Measurements from ENCODE around the gene PTPRD. TPM values are rescaled to one million over a fixed set of nuclear protein-coding genes. Genes with fewer than 3 reads are reported as not detected.

The PTPRD gene
- total and polyA plus RNA-seq, 9 of the 15 experiments (the other 6 are each of a cell fraction or from before 2014, with no cell fraction given) = 0.11 TPM; not detected in 8

DNA sequence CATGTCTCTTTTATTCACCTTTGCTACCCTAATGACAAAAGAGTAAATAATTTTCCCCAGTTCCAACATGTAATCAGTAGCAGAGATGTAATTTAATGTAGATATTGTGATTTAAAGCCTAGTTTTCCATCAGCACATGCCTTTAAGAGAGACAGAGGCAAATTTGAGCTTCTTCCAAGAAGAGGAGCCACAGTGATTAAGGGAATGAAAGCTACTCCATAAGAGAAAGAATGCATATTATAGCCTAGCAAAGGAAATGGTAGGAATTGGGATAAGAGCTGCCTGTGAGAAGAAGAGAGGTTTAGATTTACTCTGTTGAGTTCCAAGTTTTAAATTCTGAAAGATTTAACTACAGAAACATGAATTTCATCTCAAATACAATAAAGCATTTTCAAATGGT lies 2222.2 kb downstream of the PTPRD start:
- Histone ChIP-seq H3K9me3 (replicated peaks; ENCODE audit: control insufficient read depth, insufficient read depth, low read depth, low read length) (no peaks in the 10 kb centered on the region), H3K4me1 (replicated peaks in 1 of 2; ENCODE audit: control insufficient read depth in 2 of 2, insufficient read depth in 2 of 2, low read length in 2 of 2) (no peaks in the 10 kb centered on the region), H3K27ac (ENCODE audit: extremely low read depth, low read depth, low read length) (no peak overlapping the region), H2AFZ (ENCODE audit: low read depth, low read length) (no peak overlapping the region), H4K20me1 (replicated peaks; ENCODE audit: control insufficient read depth, insufficient read depth, low read length) (no peaks in the 10 kb centered on the region), H3K4me2 (ENCODE audit: insufficient read depth, low read length) (no peak overlapping the region), H3K9me1 (ENCODE audit: control insufficient read depth, insufficient read depth, low read length) (no peaks in the 10 kb centered on the region), H3K79me2 (ENCODE audit: control insufficient read depth, insufficient read depth, low read length) (no peaks in the 10 kb centered on the region), H3K36me3 (ENCODE audit: control insufficient read depth, insufficient read depth, low read length) (no peaks in the 10 kb centered on the region), H3K4me3 (no peak overlapping the region), H3K9ac (ENCODE audit: insufficient read depth in 1 of 2, low read depth in 2 of 2, low read length in 2 of 2) (no peak overlapping the region), H3K27me3 (ENCODE audit: control insufficient read depth in 2 of 2, insufficient read depth in 2 of 2, low read length in 2 of 2) (no peaks in the 10 kb centered on the region)
- intact Hi-C loops (cut with micrococcal nuclease) (no loop called here), in situ Hi-C loops (cut with MboI) (no loop called here)
- TF ChIP-seq PHF21A (IDR thresholded peaks at IDR 0.05; ENCODE audit: borderline replicate concordance, low read depth) = no peak
- BruUV-seq (replicated peaks) = no TSS peak
- FAIRE-seq = no peak
- ChIA-PET POLR2A (no interaction called here), CTCF (ENCODE audit: low intra/inter-chr PET ratio) (no interaction called here)
- DNase-seq (ENCODE audit: extremely low read depth in 1 of 4, low spot score in 3 of 4) = no peak
- no peak for ATAC-seq

DNA sequence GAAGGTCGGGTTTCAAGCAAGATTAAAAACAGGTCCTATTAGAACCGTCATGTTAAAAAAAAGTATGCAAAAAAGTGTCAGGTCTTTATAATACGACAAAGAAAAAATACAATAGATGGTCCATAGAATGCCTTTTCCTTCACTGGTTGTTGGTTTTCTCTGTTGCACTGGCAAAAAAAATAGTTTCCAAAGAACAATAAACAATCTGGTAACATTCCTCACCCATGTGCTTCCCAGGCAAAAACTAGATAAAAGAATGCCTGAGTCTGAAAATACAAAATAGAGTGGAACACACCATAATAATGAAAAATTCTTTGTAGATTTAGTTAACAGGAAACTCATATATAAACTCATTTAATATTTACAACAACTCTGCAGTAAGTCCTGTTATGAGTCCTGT lies 2223.3 kb downstream of the PTPRD start:
- TF ChIP-seq, protein P1, sequence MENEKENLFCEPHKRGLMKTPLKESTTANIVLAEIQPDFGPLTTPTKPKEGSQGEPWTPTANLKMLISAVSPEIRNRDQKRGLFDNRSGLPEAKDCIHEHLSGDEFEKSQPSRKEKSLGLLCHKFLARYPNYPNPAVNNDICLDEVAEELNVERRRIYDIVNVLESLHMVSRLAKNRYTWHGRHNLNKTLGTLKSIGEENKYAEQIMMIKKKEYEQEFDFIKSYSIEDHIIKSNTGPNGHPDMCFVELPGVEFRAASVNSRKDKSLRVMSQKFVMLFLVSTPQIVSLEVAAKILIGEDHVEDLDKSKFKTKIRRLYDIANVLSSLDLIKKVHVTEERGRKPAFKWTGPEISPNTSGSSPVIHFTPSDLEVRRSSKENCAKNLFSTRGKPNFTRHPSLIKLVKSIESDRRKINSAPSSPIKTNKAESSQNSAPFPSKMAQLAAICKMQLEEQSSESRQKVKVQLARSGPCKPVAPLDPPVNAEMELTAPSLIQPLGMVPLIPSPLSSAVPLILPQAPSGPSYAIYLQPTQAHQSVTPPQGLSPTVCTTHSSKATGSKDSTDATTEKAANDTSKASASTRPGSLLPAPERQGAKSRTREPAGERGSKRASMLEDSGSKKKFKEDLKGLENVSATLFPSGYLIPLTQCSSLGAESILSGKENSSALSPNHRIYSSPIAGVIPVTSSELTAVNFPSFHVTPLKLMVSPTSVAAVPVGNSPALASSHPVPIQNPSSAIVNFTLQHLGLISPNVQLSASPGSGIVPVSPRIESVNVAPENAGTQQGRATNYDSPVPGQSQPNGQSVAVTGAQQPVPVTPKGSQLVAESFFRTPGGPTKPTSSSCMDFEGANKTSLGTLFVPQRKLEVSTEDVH (IDR thresholded peaks at IDR 0.05; ENCODE audit: low read depth, partially characterized antibody) = no peak
- TF ChIP-seq MIER1 (IDR thresholded peaks at IDR 0.05; ENCODE audit: low read depth) (no peak), BRD9 (IDR thresholded peaks at IDR 0.05; ENCODE audit: low read depth, partially characterized antibody) (no peak), RBM15 (IDR thresholded peaks at IDR 0.05; ENCODE audit: insufficient read depth, low read length) (no peak), OTX1 (CRISPR knock-in tag; IDR thresholded peaks at IDR 0.05) (no peak), HNRNPH1 (optimal IDR thresholded peaks at IDR 0.05; ENCODE audit: low read depth, low read length) (no peak), ZNF224 (CRISPR knock-in tag; IDR thresholded peaks at IDR 0.05) (no peak), GABPB2 (CRISPR knock-in tag; conservative IDR thresholded peaks at IDR 0.05) (no peak), POLR2A (conservative IDR thresholded peaks at IDR 0.05) (no peak), SAFB2 (IDR thresholded peaks at IDR 0.05; ENCODE audit: borderline replicate concordance, low read depth, low read length, severe bottlenecking) (no peak)
- TF ChIP-seq, protein P2, sequence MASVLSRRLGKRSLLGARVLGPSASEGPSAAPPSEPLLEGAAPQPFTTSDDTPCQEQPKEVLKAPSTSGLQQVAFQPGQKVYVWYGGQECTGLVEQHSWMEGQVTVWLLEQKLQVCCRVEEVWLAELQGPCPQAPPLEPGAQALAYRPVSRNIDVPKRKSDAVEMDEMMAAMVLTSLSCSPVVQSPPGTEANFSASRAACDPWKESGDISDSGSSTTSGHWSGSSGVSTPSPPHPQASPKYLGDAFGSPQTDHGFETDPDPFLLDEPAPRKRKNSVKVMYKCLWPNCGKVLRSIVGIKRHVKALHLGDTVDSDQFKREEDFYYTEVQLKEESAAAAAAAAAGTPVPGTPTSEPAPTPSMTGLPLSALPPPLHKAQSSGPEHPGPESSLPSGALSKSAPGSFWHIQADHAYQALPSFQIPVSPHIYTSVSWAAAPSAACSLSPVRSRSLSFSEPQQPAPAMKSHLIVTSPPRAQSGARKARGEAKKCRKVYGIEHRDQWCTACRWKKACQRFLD (CRISPR knock-in tag; IDR thresholded peaks at IDR 0.05) = no peak
- Histone ChIP-seq H3K9me3 (replicated peaks; ENCODE audit: control insufficient read depth, insufficient read depth, low read depth, low read length) (no peaks in the 10 kb centered on the region), H4K20me1 (replicated peaks; ENCODE audit: control insufficient read depth, insufficient read depth, low read length) (no peaks in the 10 kb centered on the region), H3K9ac (ENCODE audit: insufficient read depth in 1 of 2, low read depth in 2 of 2, low read length in 2 of 2) (no peak overlapping the region), H3K36me3 (ENCODE audit: control insufficient read depth, insufficient read depth, low read length) (no peaks in the 10 kb centered on the region), H3K27ac (ENCODE audit: extremely low read depth, low read depth, low read length) (no peak overlapping the region), H3K27me3 (ENCODE audit: control insufficient read depth in 2 of 2, insufficient read depth in 2 of 2, low read length in 2 of 2) (no peaks in the 10 kb centered on the region), H3K79me2 (ENCODE audit: control insufficient read depth, insufficient read depth, low read length) (no peaks in the 10 kb centered on the region), H3K9me1 (ENCODE audit: control insufficient read depth, insufficient read depth, low read length) (no peaks in the 10 kb centered on the region), H3K4me1 (replicated peaks in 1 of 2; ENCODE audit: control insufficient read depth in 2 of 2, insufficient read depth in 2 of 2, low read length in 2 of 2) (no peaks in the 10 kb centered on the region), H3K4me3 (no peak overlapping the region), H3K4me2 (ENCODE audit: insufficient read depth, low read length) (no peak overlapping the region), H2AFZ (ENCODE audit: low read depth, low read length) (no peak overlapping the region)
- ATAC-seq (no peak), FAIRE-seq (no peak), DNase-seq (ENCODE audit: extremely low read depth in 1 of 4, low spot score in 3 of 4) (no peak)
- intact Hi-C loops (cut with micrococcal nuclease) = no loop called here
- BruUV-seq (replicated peaks) = no TSS peak
- CTCF ChIA-PET (ENCODE audit: low intra/inter-chr PET ratio) = no interaction called here
- POLR2A ChIA-PET = no interaction called here
- WGBS (ENCODE audit: insufficient coverage, low coverage, missing lambda C conversion rate) = 0% methylated on average over 3 of the region's 3 CpGs
- in situ Hi-C loops (cut with MboI) = no loop called here
